Measurements from ENCODE around the gene MICU1.

GRCh38 chr10:72421885-72422540 is 203.9 kb downstream of the MICU1 start:
- TF ChIP-seq JUND (IDR thresholded peaks at IDR 0.05): no peak
- no peak for TF ChIP-seq CTCF (IDR thresholded peaks at IDR 0.05)
- no peak for TF ChIP-seq CHD2 (IDR thresholded peaks at IDR 0.05; ENCODE audit: low read length, partially characterized antibody)
- no peak for TF ChIP-seq PBX3 (IDR thresholded peaks at IDR 0.05)
- TF ChIP-seq GABPA (IDR thresholded peaks at IDR 0.05; ENCODE audit: low read depth): no peak
- TF ChIP-seq FOXJ3 (CRISPR knock-in tag; IDR thresholded peaks at IDR 0.05): no peak
- TF ChIP-seq USF1 (IDR thresholded peaks at IDR 0.05; ENCODE audit: borderline replicate concordance, low read depth): no peak
- TF ChIP-seq RCOR1 (IDR thresholded peaks at IDR 0.05; ENCODE audit: low read length): no peak
- no peak for TF ChIP-seq IRF3 (IDR thresholded peaks at IDR 0.05; ENCODE audit: low read depth, low read length)
- TF ChIP-seq, protein P1, sequence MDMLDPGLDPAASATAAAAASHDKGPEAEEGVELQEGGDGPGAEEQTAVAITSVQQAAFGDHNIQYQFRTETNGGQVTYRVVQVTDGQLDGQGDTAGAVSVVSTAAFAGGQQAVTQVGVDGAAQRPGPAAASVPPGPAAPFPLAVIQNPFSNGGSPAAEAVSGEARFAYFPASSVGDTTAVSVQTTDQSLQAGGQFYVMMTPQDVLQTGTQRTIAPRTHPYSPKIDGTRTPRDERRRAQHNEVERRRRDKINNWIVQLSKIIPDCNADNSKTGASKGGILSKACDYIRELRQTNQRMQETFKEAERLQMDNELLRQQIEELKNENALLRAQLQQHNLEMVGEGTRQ (IDR thresholded peaks at IDR 0.05; ENCODE audit: borderline replicate concordance, low read depth, low read length): no peak
- no peak for TF ChIP-seq TCF12 (IDR thresholded peaks at IDR 0.05)
- TF ChIP-seq, protein P2, sequence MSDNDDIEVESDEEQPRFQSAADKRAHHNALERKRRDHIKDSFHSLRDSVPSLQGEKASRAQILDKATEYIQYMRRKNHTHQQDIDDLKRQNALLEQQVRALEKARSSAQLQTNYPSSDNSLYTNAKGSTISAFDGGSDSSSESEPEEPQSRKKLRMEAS (IDR thresholded peaks at IDR 0.05; ENCODE audit: low read depth): no peak
